Tibial nerve (tissue), 4 donors: ENCODE results near the gene ZNF143.

Source experiments
- CTCF ChIP-seq, 5 experiments: fragments of 200-600 bp in 3 of 5; fragments of 450-650 bp in 2 of 5; sonication (generic) in 3 of 5; IDR thresholded peaks; one replicate each; pipeline ENCODE4 v1.5.1; 2016 to 2019; ENCODE audit warnings: antibody characterized with exemption in 5 of 5, mild to moderate bottlenecking in 3 of 5, moderate library complexity in 2 of 5
- EP300 ChIP-seq, 2 donors: sonication (generic); formaldehyde crosslinking; IDR thresholded peaks; one replicate each; pipeline ENCODE4 v1.6.1; 2017; ENCODE audit warnings: antibody characterized with exemption in 2 of 2, mild to moderate bottlenecking in 1 of 2

DNA sequence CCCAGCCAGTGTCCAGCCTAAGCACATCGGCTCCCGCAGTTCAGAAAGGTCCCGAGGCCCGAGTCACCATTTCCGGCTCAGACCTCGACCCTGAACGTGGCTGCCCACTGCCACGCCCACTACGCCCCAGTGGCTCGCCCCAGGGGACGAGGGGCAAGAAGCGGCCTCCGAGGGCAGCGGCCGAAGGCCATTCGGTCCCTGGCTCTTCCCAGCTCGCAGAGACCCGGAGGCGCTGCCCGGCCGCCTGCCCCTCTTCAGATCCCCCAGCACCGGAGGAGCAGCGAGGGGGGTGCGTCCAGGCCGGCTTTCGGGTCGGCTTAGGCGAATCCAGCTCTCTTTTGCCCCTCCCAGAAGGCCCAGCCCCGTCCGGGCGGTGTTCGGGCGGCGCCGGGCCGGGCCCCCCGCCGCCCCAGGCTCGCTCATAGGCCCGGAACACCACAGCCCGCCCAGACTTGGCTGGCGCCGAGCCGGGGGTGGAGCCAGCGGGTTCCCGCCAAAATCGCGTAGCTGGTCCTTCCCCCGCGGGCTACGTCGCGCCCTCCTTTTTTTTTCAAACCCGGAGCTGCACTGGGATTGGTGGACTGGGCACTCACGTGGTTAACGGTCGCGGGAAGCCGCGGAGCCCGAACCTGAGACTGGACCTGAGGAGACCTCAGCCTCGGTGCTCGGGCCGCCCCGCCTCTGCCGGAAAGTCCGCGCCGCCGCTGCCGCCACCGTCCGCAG lies 112.4 kb downstream of the ZNF143 start, which contains the start of gene WEE1:
- peak in 2 of 5 experiments; percentile 10 to 34 for TF ChIP-seq CTCF (IDR thresholded peaks at IDR 0.05)
- peak; percentile 62 to 93 for TF ChIP-seq EP300 (IDR thresholded peaks at IDR 0.05)
